NCI-H748 (cell line): ENCODE results near the gene SYNJ2.

Experiments used
- DNase-seq: peaks from one replicate; lab custom pipeline; 2025; ENCODE audit not compliant: unreplicated experiment; lab: John Stamatoyannopoulos, UW

Gene SYNJ2

DNA sequence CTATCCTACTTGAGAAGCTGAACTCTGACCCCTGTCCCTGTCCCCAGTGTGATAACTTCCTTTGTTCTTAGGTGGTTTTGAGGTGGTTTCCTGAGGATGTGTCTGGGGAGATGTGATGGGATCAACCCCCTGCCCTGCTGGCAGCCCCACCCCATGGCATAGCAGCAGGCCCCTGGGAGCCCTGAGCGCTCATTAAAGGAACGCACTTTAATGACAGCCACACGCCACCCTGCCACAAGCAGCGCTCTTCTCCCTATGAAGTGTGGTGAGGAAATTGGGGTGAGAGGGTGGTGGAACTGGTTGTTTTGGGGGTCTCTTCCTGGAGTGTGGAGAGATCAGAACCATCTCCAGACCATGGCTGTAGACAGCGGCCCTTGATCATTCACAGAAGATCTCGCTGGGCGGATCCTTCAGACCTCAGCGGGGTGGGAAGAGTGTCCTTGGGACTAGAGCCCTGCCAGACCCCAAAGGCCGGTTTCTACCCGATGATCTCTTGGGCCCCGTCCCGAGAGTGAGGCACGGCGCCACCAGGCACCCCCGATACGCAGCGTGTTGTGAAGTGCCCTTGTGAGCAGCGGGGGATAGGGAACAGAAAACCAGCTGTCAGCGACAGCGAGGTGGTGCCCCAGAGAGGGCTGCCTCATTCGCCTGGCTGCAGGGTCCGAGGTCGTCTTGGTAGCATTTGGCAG is 45.4 kb downstream of the SYNJ2 start:
- DNase-seq: no peak

- no peak for DNase-seq
Observed at GRCh38 chr6:158027590-158028285, 46.1 kb downstream of the SYNJ2 start.

DNA sequence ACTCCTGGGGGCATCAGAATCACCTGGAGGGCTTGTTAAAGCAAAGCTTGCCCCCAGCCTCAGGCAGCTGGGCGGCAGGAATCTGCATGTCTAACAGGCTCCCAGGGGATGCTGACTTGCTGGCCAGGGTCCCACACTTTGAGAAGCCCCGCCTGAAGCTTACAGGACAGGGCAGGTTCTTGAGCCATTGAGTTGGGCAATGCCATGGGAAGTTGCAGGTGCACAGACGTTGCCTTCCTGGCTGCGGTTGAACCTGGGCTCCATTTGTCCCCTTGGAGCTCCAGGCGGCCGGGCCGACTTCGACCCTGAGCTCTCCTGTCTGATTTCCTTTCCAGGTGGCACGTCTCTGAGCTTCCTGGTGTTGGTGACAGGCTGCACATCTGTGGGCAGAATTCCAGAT is 46.8 kb downstream of the SYNJ2 start:
- DNase-seq: no peak

GRCh38 chr6:158028876-158029275 is 47.2 kb downstream of the SYNJ2 start:
- no peak for DNase-seq

GRCh38 chr6:158029668-158030230 is 48.1 kb downstream of the SYNJ2 start:
- no peak for DNase-seq

GRCh38 chr6:158030380-158031300 is 49.0 kb downstream of the SYNJ2 start:
- DNase-seq: no peak

DNA sequence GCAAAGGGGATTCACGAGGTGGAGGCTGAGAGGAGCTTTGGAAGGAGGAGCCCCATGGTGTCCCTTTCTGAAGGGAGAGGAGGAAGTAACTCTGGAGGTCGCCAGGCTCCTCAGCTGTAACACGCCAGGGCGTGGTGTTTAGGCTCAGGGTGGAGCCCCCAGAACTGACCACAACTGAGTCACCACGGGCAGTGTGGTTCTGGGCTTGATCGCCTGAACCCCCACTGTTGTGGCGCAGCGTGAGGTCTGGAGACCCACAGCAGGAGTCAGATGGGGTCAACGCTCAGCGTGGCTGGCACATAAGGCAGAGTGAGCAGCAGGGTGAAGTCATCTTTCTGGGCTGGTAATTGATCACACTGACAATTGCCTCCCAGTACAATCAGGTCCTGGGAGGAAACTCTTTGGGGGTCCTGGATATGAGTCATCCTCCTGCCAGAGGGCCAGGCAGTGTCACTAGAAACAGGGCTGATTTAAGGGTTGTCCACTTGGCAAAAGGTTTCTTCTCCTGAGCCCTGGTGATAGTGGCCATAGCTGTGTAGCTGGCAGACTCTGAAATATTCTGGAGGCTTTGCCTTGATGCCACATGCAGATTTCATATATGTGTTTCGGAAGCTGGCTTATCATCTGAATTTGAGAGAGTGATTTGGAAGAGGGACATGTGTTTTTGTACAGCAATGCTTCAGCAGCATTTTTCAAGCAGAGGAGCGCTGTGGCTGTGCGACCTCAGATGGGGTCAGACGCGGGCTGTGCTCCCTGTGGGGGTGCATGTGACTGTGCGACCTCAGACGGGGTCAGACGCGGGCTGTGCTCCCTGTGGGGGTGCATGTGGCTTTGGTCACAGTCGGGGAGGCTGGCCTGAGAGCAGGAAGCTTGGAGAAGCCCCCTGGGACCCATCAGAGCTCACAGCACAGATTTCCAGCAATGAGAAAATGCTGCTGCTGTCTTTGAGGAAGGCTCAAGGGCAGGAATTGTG is 50.0 kb downstream of the SYNJ2 start:
- no peak for DNase-seq

- DNase-seq: no peak
Observed at GRCh38 chr6:158032354-158032733, 50.7 kb downstream of the SYNJ2 start.

DNA sequence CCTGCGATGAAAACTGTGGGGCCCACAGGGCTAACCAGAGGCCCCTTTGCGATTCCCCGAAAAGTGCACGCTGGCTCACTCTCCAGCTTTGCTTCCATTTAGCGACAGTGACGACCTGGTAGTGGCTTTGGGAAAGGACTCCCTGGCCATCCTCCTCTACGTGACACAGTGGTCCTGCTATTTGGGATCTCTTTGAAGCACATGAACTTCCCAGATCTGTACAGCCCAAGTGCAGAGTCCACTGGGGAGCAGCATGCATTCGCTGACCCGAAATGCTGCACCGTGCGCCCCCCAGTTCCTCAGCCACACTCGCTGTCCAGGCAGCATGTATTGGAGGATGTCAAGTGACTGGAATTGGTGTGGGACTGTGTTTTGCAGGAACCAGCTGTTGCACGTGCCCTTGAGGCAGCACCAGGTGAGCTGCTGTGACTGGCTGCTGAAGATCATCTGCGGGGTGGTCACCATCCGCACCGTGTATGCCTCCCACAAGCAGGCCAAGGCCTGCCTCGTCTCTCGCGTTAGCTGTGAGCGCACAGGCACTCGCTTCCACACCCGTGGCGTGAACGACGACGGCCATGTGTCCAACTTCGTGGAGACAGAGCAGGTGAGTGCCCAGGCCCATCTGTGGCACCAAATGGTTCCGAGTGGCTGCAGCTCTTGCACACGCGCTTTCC is 51.6 kb downstream of the SYNJ2 start:
- DNase-seq: no peak

- no peak for DNase-seq
Observed at GRCh38 chr6:158033751-158034702, 52.4 kb downstream of the SYNJ2 start.

- DNase-seq: no peak
Observed at GRCh38 chr6:158036261-158036660, 54.6 kb downstream of the SYNJ2 start.

- DNase-seq: no peak
Observed at GRCh38 chr6:158037021-158037420, 55.4 kb downstream of the SYNJ2 start.

DNA sequence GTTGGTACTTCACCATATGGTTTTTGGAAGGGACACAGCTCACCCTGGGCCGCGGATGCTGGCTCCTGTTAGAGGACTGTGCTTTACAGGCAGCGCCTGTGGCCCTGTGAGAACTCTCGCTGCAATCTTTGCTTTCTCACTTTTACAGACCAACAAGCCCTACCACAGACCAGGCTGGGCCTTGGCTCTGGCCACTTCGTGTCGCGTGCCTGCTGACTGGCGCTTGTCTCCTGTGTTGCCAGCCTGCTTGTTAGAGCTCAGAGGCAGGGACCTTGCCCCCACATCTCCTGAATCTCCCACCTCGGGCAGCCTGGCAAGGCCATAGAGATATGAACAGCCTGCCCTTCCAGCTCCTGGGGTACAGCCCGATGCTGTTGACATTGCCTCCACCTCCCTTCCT is 56.1 kb downstream of the SYNJ2 start:
- no peak for DNase-seq

GRCh38 chr6:158038291-158039177 is 56.9 kb downstream of the SYNJ2 start:
- DNase-seq: no peak

DNA sequence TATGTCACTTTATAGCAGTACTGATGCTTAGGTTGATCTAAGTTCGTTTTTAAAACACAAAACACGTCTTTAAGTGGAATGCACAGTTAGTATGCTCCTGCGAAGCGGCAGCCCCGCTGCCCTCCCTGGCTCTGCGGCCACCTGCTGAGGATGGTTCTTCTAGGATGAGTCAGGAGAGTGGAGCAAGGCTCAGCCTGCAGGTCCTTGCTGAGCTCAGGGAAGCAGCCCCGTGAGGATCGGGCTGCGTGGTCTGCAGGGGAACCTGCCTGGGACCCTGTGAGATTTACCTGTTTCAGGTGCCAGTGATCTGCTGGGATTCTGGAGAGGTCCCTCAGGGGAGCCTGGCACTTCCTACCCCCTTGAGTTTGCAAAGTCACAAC is 57.5 kb downstream of the SYNJ2 start:
- DNase-seq: no peak

DNA sequence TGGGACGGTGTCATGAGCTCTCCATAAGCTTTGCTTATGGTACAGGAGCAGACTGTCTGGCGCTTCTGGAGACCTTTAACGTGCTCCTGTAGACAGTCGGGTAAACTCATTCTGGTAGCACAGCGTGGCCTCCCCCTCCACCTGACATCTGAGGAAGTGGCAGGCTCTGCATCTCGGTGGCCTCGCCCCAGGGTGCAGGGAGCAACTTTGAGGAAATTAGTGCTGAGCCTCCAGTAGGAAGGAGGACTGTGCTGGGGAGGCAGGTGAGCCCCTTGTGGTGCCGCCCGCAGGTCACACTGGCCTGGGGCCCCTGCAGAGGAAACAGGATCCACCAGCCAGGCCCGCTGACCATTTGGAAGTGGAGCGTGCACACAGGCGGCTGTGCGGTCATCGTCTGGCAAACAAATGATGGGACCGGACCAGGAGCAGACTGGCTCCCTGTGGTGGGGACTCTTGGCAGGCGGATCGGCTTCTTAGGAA is 57.9 kb downstream of the SYNJ2 start:
- DNase-seq: no peak

GRCh38 chr6:158040051-158040803 is 58.6 kb downstream of the SYNJ2 start:
- DNase-seq: no peak
